ENCODE measurements around the gene DHRS3. TPM values are rescaled to one million over a fixed set of nuclear protein-coding genes. Genes with fewer than 3 reads are reported as not detected.
A peak's percentile ranks its signal among the peaks of the same experiment; 100 is the strongest.

DHRS3 gene
- total and polyA plus RNA-seq, 2 of the 13 experiments (the other 11 are each of a cell fraction or from before 2014, with no cell fraction given), result 48.5 to 90.5 TPM

GRCh38 chr1:12593621-12594066, 24.4 kb downstream of the DHRS3 start (continued):
- TF ChIP-seq ZNF768 (CRISPR knock-in tag; IDR thresholded peaks at IDR 0.05), result no peak
- no peak for TF ChIP-seq ZNF891 (CRISPR knock-in tag; IDR thresholded peaks at IDR 0.05)
- TF ChIP-seq ELF1 (CRISPR knock-in tag; IDR thresholded peaks at IDR 0.05), result no peak
- TF ChIP-seq SKIL (CRISPR knock-in tag; IDR thresholded peaks at IDR 0.05; ENCODE audit: borderline replicate concordance), result no peak
- TF ChIP-seq PRMT3 (CRISPR knock-in tag; IDR thresholded peaks at IDR 0.05; ENCODE audit: borderline replicate concordance, low read depth), result no peak
- no peak for TF ChIP-seq ARNT (IDR thresholded peaks at IDR 0.05)
- TF ChIP-seq ZUFSP (CRISPR knock-in tag; IDR thresholded peaks at IDR 0.05; ENCODE audit: borderline replicate concordance), result no peak
- no peak for TF ChIP-seq FOSL2 (CRISPR knock-in tag; IDR thresholded peaks at IDR 0.05)
- peak; percentile 36; the same call in 1 of the 2 replicates for TF ChIP-seq RARA (CRISPR knock-in tag; IDR thresholded peaks at IDR 0.05)
- no peak for TF ChIP-seq ZNF562 (CRISPR knock-in tag; IDR thresholded peaks at IDR 0.05; ENCODE audit: borderline replicate concordance)
- no peak for TF ChIP-seq MLLT10 (CRISPR knock-in tag; IDR thresholded peaks at IDR 0.05)
- no peak for TF ChIP-seq MYNN (CRISPR knock-in tag; IDR thresholded peaks at IDR 0.05; ENCODE audit: low read depth)
- no peak for TF ChIP-seq ZNF235 (CRISPR knock-in tag; IDR thresholded peaks at IDR 0.05; ENCODE audit: borderline replicate concordance)
- no peak for TF ChIP-seq LRRFIP1 (CRISPR knock-in tag; conservative IDR thresholded peaks at IDR 0.05)
